ENCODE results near the gene HABP2. TPM values are rescaled to one million over a fixed set of nuclear protein-coding genes. Genes with fewer than 3 reads are reported as not detected.

HABP2 gene
- polyA plus RNA-seq, 6 donors from 2014 or later = not detected

- H3K36me3 Mint-ChIP-seq = no peaks in the 10 kb centered on the region
- no peak for ATAC-seq (ENCODE audit: low read depth in 2 of 2)
- peaks cover 16 to 18% (median 16%) of the 10 kb centered on the region in 3 donors for H3K27me3 Mint-ChIP-seq
- no peak overlapping the region for H3K27ac Mint-ChIP-seq
- H3K4me3 Mint-ChIP-seq = no peak overlapping the region
- no peak for DNase-seq
- H3K9me3 Mint-ChIP-seq = no peaks in the 10 kb centered on the region
- H3K4me1 Mint-ChIP-seq = no peaks in the 10 kb centered on the region
Measured at GRCh38 chr10:113572520-113573290, 19.9 kb downstream of the HABP2 start.

GRCh38 chr10:113573368-113573767 lies 20.5 kb downstream of the HABP2 start:
- DNase-seq (no peak), ATAC-seq (ENCODE audit: low read depth in 2 of 2) (no peak)
- peaks cover 16 to 20% (median 16%) of the 10 kb centered on the region in 3 donors for H3K27me3 Mint-ChIP-seq
- no peak overlapping the region for H3K27ac Mint-ChIP-seq
- no peaks in the 10 kb centered on the region for H3K9me3 Mint-ChIP-seq
- no peaks in the 10 kb centered on the region for H3K4me1 Mint-ChIP-seq
- H3K4me3 Mint-ChIP-seq = no peak overlapping the region
- H3K36me3 Mint-ChIP-seq = no peaks in the 10 kb centered on the region

- peaks cover 16 to 26% (median 20%) of the 10 kb centered on the region in 3 donors for H3K27me3 Mint-ChIP-seq
- ATAC-seq (ENCODE audit: low read depth in 2 of 2) (no peak), DNase-seq (no peak)
- H3K4me1 Mint-ChIP-seq = no peaks in the 10 kb centered on the region
- H3K36me3 Mint-ChIP-seq = no peaks in the 10 kb centered on the region
- H3K9me3 Mint-ChIP-seq = no peaks in the 10 kb centered on the region
- H3K27ac Mint-ChIP-seq = no peak overlapping the region
- no peak overlapping the region for H3K4me3 Mint-ChIP-seq
Measured at GRCh38 chr10:113576852-113577251, 24.0 kb downstream of the HABP2 start.

- no peak for DNase-seq
- ATAC-seq (ENCODE audit: low read depth in 2 of 2) = no peak
- Mint-ChIP-seq H3K9me3 (no peaks in the 10 kb centered on the region), H3K27me3 (peaks cover 23 to 35% (median 24%) of the 10 kb centered on the region in 3 donors), H3K4me1 (no peaks in the 10 kb centered on the region), H3K4me3 (no peak overlapping the region), H3K27ac (no peak overlapping the region), H3K36me3 (no peaks in the 10 kb centered on the region)
Measured at GRCh38 chr10:113578773-113579172, 25.9 kb downstream of the HABP2 start.

GRCh38 chr10:113581092-113581491 lies 28.2 kb downstream of the HABP2 start:
- peak overlapping the region in 1 of 6 donors; percentile 74 for H3K27ac Mint-ChIP-seq
- peaks cover 15 to 31% (median 18%) of the 10 kb centered on the region in 3 donors for H3K27me3 Mint-ChIP-seq
- H3K4me3 Mint-ChIP-seq = no peak overlapping the region
- no peaks in the 10 kb centered on the region for H3K36me3 Mint-ChIP-seq
- no peak for ATAC-seq (ENCODE audit: low read depth in 2 of 2)
- DNase-seq = no peak
- H3K4me1 Mint-ChIP-seq = no peaks in the 10 kb centered on the region
- no peaks in the 10 kb centered on the region for H3K9me3 Mint-ChIP-seq

- no peak for ATAC-seq (ENCODE audit: low read depth in 2 of 2)
- Mint-ChIP-seq H3K27me3 (peaks cover 9 to 28% (median 16%) of the 10 kb centered on the region in 3 donors), H3K36me3 (no peaks in the 10 kb centered on the region)
Measured at GRCh38 chr10:113583571-113583970, 30.7 kb downstream of the HABP2 start.

GRCh38 chr10:113585949-113586348 lies 33.1 kb downstream of the HABP2 start:
- Mint-ChIP-seq H3K27me3 (peaks cover 9 to 24% (median 16%) of the 10 kb centered on the region in 3 donors), H3K9me3 (no peaks in the 10 kb centered on the region), H3K4me1 (no peaks in the 10 kb centered on the region), H3K36me3 (no peaks in the 10 kb centered on the region), H3K4me3 (no peak overlapping the region), H3K27ac (no peak overlapping the region)
- no peak for DNase-seq
- ATAC-seq (ENCODE audit: low read depth in 2 of 2) = no peak

More at GRCh38 chr10:113583571-113583970, 30.7 kb downstream of the HABP2 start:
- H3K9me3 Mint-ChIP-seq = no peaks in the 10 kb centered on the region
- no peak overlapping the region for H3K27ac Mint-ChIP-seq
- no peaks in the 10 kb centered on the region for H3K4me1 Mint-ChIP-seq
- no peak for DNase-seq
- no peak overlapping the region for H3K4me3 Mint-ChIP-seq

- Mint-ChIP-seq H3K27me3 (peaks cover 0 to 13% (median 13%) of the 10 kb centered on the region in 3 donors), H3K9me3 (no peaks in the 10 kb centered on the region), H3K27ac (no peak overlapping the region), H3K4me1 (no peaks in the 10 kb centered on the region), H3K4me3 (no peak overlapping the region), H3K36me3 (no peaks in the 10 kb centered on the region)
- DNase-seq (no peak), ATAC-seq (ENCODE audit: low read depth in 2 of 2) (no peak)
Measured at GRCh38 chr10:113589201-113589770, 36.4 kb downstream of the HABP2 start.

GRCh38 chr10:113590581-113590980 lies 37.7 kb downstream of the HABP2 start:
- no peak overlapping the region for H3K4me3 Mint-ChIP-seq
- no peaks in the 10 kb centered on the region for H3K9me3 Mint-ChIP-seq
- peaks cover 0 to 21% (median 17%) of the 10 kb centered on the region in 3 donors for H3K27me3 Mint-ChIP-seq
- no peaks in the 10 kb centered on the region for H3K4me1 Mint-ChIP-seq
- no peaks in the 10 kb centered on the region for H3K36me3 Mint-ChIP-seq
- no peak for DNase-seq
- ATAC-seq (ENCODE audit: low read depth in 2 of 2) = no peak
- no peak overlapping the region for H3K27ac Mint-ChIP-seq

GRCh38 chr10:113592380-113592779 lies 39.5 kb downstream of the HABP2 start:
- H3K9me3 Mint-ChIP-seq = no peaks in the 10 kb centered on the region
- H3K4me1 Mint-ChIP-seq = no peaks in the 10 kb centered on the region
- H3K27me3 Mint-ChIP-seq = peaks cover 0 to 24% (median 20%) of the 10 kb centered on the region in 3 donors
- DNase-seq (no peak), ATAC-seq (ENCODE audit: low read depth in 2 of 2) (no peak)
- H3K36me3 Mint-ChIP-seq = no peaks in the 10 kb centered on the region
- H3K27ac Mint-ChIP-seq = no peak overlapping the region
- no peak overlapping the region for H3K4me3 Mint-ChIP-seq

GRCh38 chr10:113594652-113595051 lies 41.8 kb downstream of the HABP2 start:
- Mint-ChIP-seq H3K27me3 (peaks cover 4 to 24% (median 20%) of the 10 kb centered on the region in 3 donors), H3K36me3 (no peaks in the 10 kb centered on the region), H3K4me3 (no peak overlapping the region)

GRCh38 chr10:113600569-113600968 lies 47.7 kb downstream of the HABP2 start:
- ATAC-seq (ENCODE audit: low read depth in 2 of 2) (no peak), DNase-seq (no peak)
- no peaks in the 10 kb centered on the region for H3K36me3 Mint-ChIP-seq
- peaks cover 0 to 2% (median 0%) of the 10 kb centered on the region in 7 donors for H3K9me3 Mint-ChIP-seq
- no peaks in the 10 kb centered on the region for H3K4me1 Mint-ChIP-seq
- H3K27me3 Mint-ChIP-seq = peaks cover 10 to 25% (median 21%) of the 10 kb centered on the region in 3 donors
- H3K4me3 Mint-ChIP-seq = no peak overlapping the region
- H3K27ac Mint-ChIP-seq = no peak overlapping the region

More at GRCh38 chr10:113594652-113595051, 41.8 kb downstream of the HABP2 start:
- Mint-ChIP-seq H3K9me3 (no peaks in the 10 kb centered on the region), H3K27ac (no peak overlapping the region), H3K4me1 (no peaks in the 10 kb centered on the region)
- no peak for DNase-seq
- ATAC-seq (ENCODE audit: low read depth in 2 of 2) = no peak

GRCh38 chr10:113603057-113603777 lies 50.4 kb downstream of the HABP2 start:
- ATAC-seq (ENCODE audit: low read depth in 2 of 2) (no peak), DNase-seq (no peak)
- Mint-ChIP-seq H3K27ac (no peak overlapping the region), H3K4me1 (no peaks in the 10 kb centered on the region), H3K4me3 (peak overlapping the region in 1 of 8 donors; percentile 2), H3K27me3 (peaks cover 11 to 30% (median 24%) of the 10 kb centered on the region in 3 donors), H3K9me3 (peaks cover 0 to 2% (median 0%) of the 10 kb centered on the region in 7 donors), H3K36me3 (no peaks in the 10 kb centered on the region)

Data from naive B cell (primary cell).